ENCODE results near the gene PACRG.

The PACRG gene

DNA sequence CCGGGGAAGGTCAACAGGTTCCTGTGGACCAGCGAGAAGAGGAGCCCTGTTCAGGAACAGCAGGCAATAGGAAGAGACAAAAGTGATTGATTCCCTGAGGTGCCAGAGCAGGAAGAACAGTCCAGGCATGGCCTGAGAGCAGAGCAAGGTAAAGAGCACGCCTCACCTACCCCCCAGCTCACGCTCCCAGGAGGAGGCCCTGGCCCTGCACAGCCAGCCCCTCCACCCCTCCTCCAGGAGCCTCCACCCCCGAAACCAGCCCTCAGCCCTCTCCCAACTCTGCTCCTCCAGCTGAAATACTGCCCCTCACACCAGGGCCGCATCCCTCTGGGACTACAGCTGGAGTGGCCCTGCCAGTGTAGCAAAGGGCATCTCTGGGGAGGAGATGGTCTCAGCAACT lies 504.9 kb downstream of the PACRG start:
- Histone ChIP-seq H3K9me3 (ENCODE audit: control insufficient read depth, insufficient read depth, low read length) (no peaks in the 10 kb centered on the region; the same call in 1 of the 2 replicates), H3K9ac (ENCODE audit: low read depth, low read length) (no peak overlapping the region), H3K36me3 (ENCODE audit: insufficient read depth, low read length) (no peaks in the 10 kb centered on the region), H3K4me1 (ENCODE audit: insufficient read depth, low read length) (no peaks in the 10 kb centered on the region)

DNA sequence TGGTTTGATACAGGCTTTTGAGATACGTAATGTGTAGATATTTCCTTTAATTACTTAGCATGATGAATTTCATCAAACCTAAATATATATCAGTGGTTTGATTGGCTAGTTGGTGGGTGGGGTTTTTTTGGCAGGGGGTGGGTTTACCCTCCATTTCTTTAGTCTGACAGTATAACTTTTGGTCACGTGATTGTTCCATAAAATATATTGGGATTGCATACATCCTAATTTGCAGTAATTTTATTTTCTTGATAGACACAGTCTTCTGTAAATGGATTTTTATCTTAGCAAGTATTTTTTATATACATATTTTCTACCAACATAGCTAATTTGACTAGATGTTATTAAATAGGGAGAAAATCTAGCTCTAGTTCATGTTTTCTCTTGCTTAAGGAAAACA lies 509.3 kb downstream of the PACRG start:
- peaks cover 3% of the 10 kb centered on the region for H3K4me1 ChIP-seq (ENCODE audit: insufficient read depth, low read length)
- no peaks in the 10 kb centered on the region; the same call in 1 of the 2 replicates for H3K9me3 ChIP-seq (ENCODE audit: control insufficient read depth, insufficient read depth, low read length)
- no peak overlapping the region for H3K9ac ChIP-seq (ENCODE audit: low read depth, low read length)
- no peaks in the 10 kb centered on the region for H3K36me3 ChIP-seq (ENCODE audit: insufficient read depth, low read length)

DNA sequence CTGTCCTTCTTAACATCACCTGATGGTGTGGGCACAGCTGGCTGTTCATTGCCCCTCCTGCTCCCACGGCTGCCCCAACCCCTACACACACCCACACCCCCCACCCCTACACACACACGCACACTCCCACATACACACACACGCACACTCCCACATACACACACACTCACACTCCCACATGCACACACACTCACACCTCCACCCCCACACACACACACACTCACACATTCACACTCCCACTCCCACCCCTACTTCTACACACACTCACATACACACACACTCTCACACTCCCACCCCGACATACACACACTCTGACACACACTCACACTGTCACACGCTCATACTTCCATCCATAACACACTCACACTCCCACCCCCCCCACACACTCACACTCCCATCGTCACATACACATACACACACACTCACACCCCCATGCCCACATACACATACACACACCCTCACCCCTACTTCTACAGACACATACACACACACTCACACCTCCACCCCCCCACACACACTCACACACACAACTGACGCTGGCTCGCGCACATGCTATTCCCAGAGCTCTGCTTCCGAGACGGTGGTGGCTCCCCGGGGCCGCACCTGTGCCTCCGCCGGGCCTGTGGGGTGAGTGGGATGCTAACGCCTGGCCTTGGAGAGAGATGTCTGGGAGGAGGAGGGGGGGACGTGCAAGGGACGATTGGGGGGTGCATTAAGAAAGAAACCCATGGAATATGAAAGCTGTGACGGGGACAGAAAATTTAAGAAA lies 512.0 kb downstream of the PACRG start:
- Histone ChIP-seq H3K36me3 (ENCODE audit: insufficient read depth, low read length) (no peaks in the 10 kb centered on the region), H3K4me1 (ENCODE audit: insufficient read depth, low read length) (peaks cover 9% of the 10 kb centered on the region)

DNA sequence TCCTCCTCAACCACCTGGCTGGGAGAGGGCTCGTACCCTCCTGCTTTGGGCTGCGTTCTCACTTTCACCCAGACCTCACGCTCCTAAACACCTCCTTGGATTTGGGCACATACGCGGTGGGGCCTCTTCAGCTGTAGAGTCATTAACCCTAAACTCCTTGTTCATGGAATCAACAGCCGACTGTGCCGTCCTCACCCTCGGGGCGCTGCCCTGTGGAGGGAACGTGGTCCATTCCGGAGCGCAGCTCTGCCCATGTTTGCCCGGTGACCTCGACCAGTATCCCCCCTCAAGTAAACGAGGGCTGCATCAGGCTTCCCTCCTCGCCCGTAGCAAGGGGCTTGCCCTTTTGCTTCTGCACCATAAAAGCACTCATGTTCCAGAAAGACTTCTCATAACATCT lies 512.8 kb downstream of the PACRG start:
- H3K9me3 ChIP-seq (ENCODE audit: control insufficient read depth, insufficient read depth, low read length): no peaks in the 10 kb centered on the region
- no peak overlapping the region for H3K9ac ChIP-seq (ENCODE audit: low read depth, low read length)
- H3K4me1 ChIP-seq (ENCODE audit: insufficient read depth, low read length): peaks cover 9% of the 10 kb centered on the region
- no peaks in the 10 kb centered on the region for H3K36me3 ChIP-seq (ENCODE audit: insufficient read depth, low read length)

More for the DNA sequence above, 512.0 kb downstream of the PACRG start:
- no peak overlapping the region for H3K9ac ChIP-seq (ENCODE audit: low read depth, low read length)
- H3K9me3 ChIP-seq (ENCODE audit: control insufficient read depth, insufficient read depth, low read length): no peaks in the 10 kb centered on the region

- Histone ChIP-seq H3K9ac (ENCODE audit: low read depth, low read length) (no peak overlapping the region), H3K36me3 (ENCODE audit: insufficient read depth, low read length) (no peaks in the 10 kb centered on the region), H3K4me1 (ENCODE audit: insufficient read depth, low read length) (peaks cover 9% of the 10 kb centered on the region), H3K9me3 (ENCODE audit: control insufficient read depth, insufficient read depth, low read length) (no peaks in the 10 kb centered on the region)
Measured at GRCh38 chr6:163241683-163242082, 513.9 kb downstream of the PACRG start.

GRCh38 chr6:163243083-163243482 lies 515.3 kb downstream of the PACRG start:
- H3K9ac ChIP-seq (ENCODE audit: low read depth, low read length): no peak overlapping the region
- no peaks in the 10 kb centered on the region for H3K9me3 ChIP-seq (ENCODE audit: control insufficient read depth, insufficient read depth, low read length)
- H3K4me1 ChIP-seq (ENCODE audit: insufficient read depth, low read length): peaks cover 9% of the 10 kb centered on the region
- no peaks in the 10 kb centered on the region for H3K36me3 ChIP-seq (ENCODE audit: insufficient read depth, low read length)

DNA sequence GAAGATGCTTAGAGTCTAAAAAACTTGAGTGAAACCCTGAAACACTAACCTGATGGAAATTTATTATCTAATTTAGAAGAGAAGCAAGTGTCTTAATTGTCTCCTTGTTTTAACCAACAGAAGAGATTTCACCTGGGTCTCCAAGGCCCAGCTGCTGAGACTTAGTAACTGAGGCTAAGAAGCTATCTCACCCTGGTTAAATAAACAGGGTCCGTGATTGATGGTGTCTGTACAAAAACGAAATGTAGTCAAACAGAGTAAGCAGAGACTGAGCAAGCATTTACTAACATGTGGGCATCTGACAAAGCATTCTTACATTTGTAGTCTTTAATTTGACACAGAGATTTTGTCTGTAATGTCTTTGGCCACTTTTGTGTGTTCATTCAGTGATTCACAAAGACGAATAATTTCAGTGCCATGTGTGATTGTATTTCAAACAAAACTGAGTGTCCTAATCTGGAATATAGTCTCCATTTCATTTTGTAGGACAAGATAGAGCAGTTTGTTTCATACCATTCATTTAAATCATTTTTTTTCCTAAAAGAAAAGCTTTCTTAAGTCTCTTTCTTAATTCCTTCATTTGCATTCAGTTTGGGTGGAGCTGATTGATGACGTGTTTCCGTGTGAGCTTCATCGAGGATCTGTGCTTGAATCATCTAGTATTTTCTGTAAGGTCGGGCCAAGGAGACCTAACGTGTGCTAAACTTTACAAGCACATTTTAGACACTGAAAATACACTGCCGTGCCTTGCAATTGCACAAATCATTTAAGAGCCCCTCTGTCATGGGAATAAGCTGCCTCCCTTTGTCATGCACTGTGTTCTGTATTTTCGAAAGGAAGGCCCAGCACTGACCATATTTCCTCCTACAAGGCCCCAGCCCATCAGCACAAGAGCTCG lies 516.2 kb downstream of the PACRG start:
- Histone ChIP-seq H3K9ac (ENCODE audit: low read depth, low read length) (no peak overlapping the region), H3K9me3 (ENCODE audit: control insufficient read depth, insufficient read depth, low read length) (no peaks in the 10 kb centered on the region), H3K4me1 (ENCODE audit: insufficient read depth, low read length) (peaks cover 9% of the 10 kb centered on the region), H3K36me3 (ENCODE audit: insufficient read depth, low read length) (no peaks in the 10 kb centered on the region)

DNA sequence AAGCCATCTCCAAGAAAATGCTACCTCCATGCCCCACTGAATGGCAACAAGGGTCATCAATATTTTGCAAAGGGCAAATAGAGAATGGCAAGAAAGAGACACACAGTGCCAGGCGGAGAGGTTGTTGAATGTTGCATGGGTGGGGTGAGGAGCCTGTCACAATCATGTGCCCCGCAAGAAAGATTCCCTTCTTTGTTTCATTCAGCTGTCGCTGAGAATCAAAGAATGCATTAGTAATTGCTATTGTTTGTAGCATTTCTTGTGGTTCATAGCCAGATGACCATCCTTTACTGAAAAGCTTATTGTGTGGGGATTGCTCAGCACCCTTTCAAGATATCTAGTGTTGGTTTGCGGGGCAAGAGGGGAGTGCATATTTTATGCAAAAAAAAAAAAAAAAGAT lies 520.3 kb downstream of the PACRG start:
- Histone ChIP-seq H3K9me3 (ENCODE audit: control insufficient read depth, insufficient read depth, low read length) (no peaks in the 10 kb centered on the region), H3K4me1 (ENCODE audit: insufficient read depth, low read length) (peaks cover 5% of the 10 kb centered on the region; the same call in 1 of the 2 replicates), H3K36me3 (ENCODE audit: insufficient read depth, low read length) (no peaks in the 10 kb centered on the region), H3K9ac (ENCODE audit: low read depth, low read length) (no peak overlapping the region)

DNA sequence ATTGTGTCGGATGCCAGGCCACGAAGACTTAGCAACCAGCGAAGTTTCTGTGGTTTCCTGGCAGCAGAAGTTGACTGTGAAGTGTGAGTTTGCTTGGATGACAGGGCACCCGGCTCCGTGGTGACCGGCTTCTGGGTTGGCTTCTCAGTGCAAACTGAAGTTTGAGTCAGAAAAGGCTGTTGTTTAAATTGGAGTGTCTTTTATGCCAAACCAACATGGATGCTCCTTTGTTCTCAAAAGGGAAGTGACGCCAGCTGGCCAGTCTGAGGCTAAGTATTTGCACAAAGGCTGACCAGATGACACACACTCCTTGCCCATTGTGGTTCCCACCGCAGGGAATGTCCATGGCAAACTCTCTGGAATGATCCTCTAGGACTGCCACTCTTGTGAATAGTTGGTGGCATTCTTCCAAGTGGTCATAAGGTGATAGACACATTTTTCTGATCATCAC lies 521.9 kb downstream of the PACRG start:
- Histone ChIP-seq H3K36me3 (ENCODE audit: insufficient read depth, low read length) (no peaks in the 10 kb centered on the region), H3K4me1 (ENCODE audit: insufficient read depth, low read length) (no peaks in the 10 kb centered on the region), H3K9me3 (ENCODE audit: control insufficient read depth, insufficient read depth, low read length) (no peaks in the 10 kb centered on the region), H3K9ac (ENCODE audit: low read depth, low read length) (no peak overlapping the region)

DNA sequence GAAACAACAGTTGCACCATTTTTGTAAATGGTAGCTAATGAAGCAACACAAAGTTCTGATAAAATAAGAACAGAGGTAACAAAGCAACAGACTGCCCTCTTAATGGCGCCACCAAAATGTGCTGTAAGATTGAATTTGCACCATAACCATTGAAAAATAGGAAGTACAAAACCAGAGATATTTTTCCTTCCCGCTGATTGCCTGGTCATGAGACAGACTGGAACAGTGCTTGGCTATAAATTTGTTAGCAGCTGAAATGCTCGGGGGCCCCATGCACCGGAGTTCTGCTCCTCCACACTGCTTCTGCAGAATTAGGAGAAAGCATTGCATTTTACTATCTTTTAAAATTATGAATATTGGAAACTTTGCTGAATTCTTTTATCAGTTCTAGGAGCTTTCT lies 522.3 kb downstream of the PACRG start:
- Histone ChIP-seq H3K9ac (ENCODE audit: low read depth, low read length) (no peak overlapping the region), H3K36me3 (ENCODE audit: insufficient read depth, low read length) (no peaks in the 10 kb centered on the region), H3K9me3 (ENCODE audit: control insufficient read depth, insufficient read depth, low read length) (no peaks in the 10 kb centered on the region), H3K4me1 (ENCODE audit: insufficient read depth, low read length) (no peaks in the 10 kb centered on the region)

- Histone ChIP-seq H3K9me3 (ENCODE audit: control insufficient read depth, insufficient read depth, low read length) (no peaks in the 10 kb centered on the region), H3K9ac (ENCODE audit: low read depth, low read length) (no peak overlapping the region), H3K4me1 (ENCODE audit: insufficient read depth, low read length) (no peaks in the 10 kb centered on the region), H3K36me3 (ENCODE audit: insufficient read depth, low read length) (no peaks in the 10 kb centered on the region)
Measured at GRCh38 chr6:163252061-163252591, 524.4 kb downstream of the PACRG start.

DNA sequence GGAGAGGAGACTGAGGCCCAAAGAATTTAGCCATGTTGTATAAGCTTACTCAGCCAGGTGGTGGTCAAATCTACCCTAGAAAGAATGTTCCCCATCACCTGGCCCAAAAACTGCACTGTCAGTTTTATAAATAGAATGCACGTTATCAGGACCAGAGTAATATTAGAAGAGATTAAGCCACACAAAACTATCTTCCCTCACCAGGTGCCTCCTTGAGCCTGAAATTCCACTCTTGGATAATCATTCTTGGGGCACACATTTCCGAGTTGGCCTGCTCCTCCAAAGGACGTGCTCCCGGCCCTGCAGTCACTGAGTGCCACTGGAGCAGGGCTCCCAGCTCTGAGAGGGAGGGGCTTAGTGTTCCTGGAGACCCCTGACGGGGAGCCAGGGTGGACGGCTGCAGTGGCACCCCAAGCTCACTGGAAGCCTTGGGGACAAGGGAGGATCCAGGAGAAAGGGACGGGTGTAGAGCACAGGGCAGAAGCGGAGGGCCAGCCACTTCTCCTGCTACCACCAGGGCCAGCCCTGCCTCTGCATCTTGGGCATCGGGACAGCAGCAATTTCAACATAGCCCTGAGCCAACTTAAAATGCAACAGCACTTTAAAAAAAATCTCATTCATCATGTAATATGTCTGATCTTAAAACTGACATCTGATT lies 525.9 kb downstream of the PACRG start:
- Histone ChIP-seq H3K9me3 (ENCODE audit: control insufficient read depth, insufficient read depth, low read length) (no peaks in the 10 kb centered on the region), H3K4me1 (ENCODE audit: insufficient read depth, low read length) (no peaks in the 10 kb centered on the region), H3K9ac (ENCODE audit: low read depth, low read length) (no peak overlapping the region), H3K36me3 (ENCODE audit: insufficient read depth, low read length) (no peaks in the 10 kb centered on the region)

GRCh38 chr6:163254341-163254835 lies 526.6 kb downstream of the PACRG start:
- no peak overlapping the region for H3K9ac ChIP-seq (ENCODE audit: low read depth, low read length)

GRCh38 chr6:163255265-163255664 lies 527.5 kb downstream of the PACRG start:
- Histone ChIP-seq H3K9me3 (ENCODE audit: control insufficient read depth, insufficient read depth, low read length) (no peaks in the 10 kb centered on the region; the same call in 1 of the 2 replicates), H3K9ac (ENCODE audit: low read depth, low read length) (no peak overlapping the region), H3K4me1 (ENCODE audit: insufficient read depth, low read length) (no peaks in the 10 kb centered on the region), H3K36me3 (ENCODE audit: insufficient read depth, low read length) (no peaks in the 10 kb centered on the region)

More at GRCh38 chr6:163254341-163254835, 526.6 kb downstream of the PACRG start:
- Histone ChIP-seq H3K36me3 (ENCODE audit: insufficient read depth, low read length) (no peaks in the 10 kb centered on the region), H3K4me1 (ENCODE audit: insufficient read depth, low read length) (no peaks in the 10 kb centered on the region), H3K9me3 (ENCODE audit: control insufficient read depth, insufficient read depth, low read length) (no peaks in the 10 kb centered on the region; the same call in 1 of the 2 replicates)

Data from ES-I3 (cell line).